Activated CD4-positive, alpha-beta T cell treated with anti-CD3 and anti-CD28 coated beads for 48 hours (primary cell): Measurements from ENCODE around the gene HCFC1R1.
A peak's percentile ranks its signal among the peaks of the same experiment; 100 is the strongest.

Source experiments
- DNase-seq: peaks from one replicate; pipeline ENCODE4 v3.0.0-alpha.2; 2020

The HCFC1R1 gene

GRCh38 chr16:2991566-2992261 is 32.0 kb downstream of the HCFC1R1 start:
- DNase-seq, result no peak

GRCh38 chr16:2990891-2991290 is 32.9 kb downstream of the HCFC1R1 start:
- DNase-seq, result no peak

DNA sequence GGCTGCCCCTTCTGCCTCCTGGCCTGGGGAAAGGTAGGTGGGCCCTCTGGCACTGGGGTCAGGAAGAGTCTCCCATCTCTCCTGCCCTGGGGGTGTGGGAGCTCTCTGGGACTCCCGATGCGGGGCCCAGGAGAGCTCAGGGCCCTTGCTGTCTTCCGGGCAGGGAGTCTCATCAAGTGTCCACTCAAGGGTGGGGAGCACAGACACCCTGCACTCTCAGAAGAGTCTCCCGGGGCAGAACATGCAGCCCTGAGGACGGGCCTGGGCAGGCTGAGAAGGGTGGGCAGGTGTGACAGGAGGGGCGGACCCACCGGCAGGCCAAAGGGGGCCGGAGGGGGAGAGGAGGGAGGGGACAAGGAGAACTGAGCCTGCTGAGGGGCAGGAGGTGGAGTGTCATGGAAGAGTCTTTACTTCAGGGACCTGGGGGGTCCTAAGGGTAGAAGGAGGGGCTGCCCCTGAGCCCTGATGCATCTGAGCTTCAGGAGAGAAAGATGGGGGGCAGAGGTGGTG is 35.1 kb downstream of the HCFC1R1 start:
- DNase-seq, result no peak

DNA sequence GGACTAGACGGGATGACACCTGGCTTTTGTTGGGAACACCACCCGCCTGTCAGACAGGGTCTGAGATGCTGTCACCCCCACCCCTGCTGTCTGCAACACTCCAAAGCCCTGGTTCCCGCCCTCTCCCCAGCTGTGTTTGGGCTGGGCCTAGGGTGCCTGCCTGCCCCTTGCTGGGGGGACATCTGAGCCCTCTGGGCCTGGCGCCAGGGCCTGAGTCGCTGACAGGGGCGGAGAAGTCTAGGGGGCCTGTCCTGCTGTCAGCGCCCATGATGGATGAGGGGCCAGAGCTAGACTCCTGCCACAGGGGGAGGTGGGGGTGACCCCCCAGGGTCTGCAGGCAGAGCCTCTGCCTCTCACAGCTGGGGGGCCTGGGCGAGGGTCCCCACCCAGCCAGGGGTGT is 35.9 kb downstream of the HCFC1R1 start:
- no peak for DNase-seq

DNA sequence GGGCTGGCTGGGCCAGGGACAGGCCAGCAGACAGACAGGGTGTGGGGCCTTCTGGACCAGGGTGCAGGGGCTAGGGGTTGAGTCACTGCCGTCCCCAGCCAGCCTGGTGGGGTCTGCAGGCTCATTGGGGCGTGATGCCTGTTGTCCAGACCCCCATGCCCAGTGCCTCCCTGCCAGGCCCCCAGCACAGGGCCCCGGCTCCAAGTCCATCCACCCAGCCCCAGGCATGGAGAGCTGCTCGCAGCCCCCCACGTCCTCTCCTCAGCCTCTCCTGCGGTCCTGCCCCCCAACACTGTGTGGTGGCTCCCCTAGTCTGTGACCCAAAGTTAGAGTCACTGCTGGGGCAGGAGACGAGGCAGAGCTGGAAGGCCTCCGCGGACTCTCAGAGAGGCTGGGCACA is 36.5 kb downstream of the HCFC1R1 start:
- no peak for DNase-seq

DNA sequence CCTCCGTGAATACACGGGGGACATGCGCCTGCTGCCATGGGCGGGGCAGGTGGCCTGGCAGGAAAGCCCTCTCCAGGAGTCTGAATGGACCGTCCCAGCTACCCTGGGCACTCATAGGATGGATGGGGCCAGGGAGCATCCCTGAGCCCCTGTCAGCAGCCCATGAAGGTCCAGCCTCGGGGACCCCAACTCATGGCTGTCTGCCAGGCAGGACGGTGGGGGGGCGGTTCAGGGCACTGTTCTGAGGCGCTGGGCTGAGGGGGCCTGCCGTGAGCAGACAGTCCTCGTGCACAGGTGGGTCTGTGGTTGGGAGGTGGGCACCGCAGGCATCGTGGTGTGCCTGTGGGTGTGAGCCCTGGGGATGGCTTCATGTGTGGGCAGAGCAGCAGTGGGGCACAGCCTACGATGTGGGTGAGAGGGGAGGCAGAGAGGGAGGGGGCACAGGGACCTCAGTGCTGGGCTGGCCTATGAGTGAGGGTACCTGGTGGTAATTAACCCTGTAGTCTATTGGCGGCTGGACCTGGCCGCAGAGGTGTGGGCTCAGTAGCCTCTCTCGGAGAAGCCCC is 37.0 kb downstream of the HCFC1R1 start:
- DNase-seq, result no peak

DNA sequence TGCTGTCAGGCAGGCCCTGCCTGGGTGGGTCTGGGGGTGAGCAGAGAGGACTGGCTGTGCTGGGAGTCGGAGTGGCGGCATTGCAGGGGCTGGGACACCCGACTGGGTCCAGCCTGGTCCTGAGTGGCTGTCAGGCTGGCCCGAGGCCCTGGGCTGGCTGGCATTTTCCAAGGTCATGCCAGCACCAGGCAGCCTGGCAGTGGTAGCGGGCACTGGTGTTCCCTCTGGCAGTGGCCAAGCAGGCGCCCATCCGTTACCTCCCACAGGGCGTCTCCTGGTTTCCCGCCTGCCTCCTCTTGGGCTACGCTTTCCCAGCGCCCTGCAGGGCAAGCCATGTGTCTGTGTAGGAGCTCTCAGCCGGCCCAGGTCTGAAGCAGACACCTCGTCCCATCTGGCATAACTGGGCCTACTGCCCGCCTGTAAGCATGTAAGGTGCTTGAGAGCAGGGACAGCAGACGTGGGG is 37.8 kb downstream of the HCFC1R1 start:
- no peak for DNase-seq

DNA sequence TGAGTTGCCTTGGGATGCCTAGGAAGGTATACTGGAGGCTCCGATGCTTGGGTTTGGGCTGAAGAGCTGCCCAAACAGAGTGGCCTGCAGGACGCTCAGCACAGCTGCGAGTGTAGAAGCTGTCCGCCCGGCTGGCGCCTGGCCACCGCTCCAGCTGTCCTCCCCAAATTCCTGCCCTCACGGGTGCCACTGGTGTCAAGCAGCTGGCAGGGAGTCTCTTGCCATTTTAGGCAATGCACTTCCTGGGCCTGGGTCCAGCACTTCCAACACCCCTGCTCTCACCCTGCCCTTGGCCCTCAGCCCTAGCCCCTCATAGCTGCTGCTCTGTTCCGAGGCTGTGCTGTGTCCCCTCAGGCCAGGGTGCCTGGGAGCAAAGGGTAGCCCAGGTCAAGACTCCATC is 38.3 kb downstream of the HCFC1R1 start:
- DNase-seq, result no peak

GRCh38 chr16:2983706-2984136 is 40.0 kb downstream of the HCFC1R1 start:
- peak; percentile 88 for DNase-seq

DNA sequence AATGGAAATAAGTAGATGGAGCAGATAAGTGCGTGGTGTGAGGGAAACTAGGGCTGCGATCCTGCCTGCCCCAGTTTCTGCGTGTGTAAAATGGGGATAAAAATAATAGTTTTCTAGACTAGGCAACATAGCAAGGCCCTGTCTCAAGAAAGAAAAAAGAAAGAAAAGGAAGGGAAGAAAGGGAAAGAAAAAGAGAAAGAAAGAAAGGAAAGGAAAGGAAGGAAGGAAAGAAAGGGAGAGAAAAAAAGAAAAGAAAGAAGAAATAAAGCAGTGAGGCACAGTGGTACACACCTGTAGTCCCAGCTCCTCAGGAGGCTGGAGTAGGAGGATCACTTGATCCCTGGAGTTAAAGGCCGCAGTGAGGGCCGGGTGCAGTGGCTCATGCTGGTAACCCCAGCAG is 41.3 kb downstream of the HCFC1R1 start:
- no peak for DNase-seq

GRCh38 chr16:2981899-2982250 is 41.9 kb downstream of the HCFC1R1 start:
- DNase-seq, result no peak

DNA sequence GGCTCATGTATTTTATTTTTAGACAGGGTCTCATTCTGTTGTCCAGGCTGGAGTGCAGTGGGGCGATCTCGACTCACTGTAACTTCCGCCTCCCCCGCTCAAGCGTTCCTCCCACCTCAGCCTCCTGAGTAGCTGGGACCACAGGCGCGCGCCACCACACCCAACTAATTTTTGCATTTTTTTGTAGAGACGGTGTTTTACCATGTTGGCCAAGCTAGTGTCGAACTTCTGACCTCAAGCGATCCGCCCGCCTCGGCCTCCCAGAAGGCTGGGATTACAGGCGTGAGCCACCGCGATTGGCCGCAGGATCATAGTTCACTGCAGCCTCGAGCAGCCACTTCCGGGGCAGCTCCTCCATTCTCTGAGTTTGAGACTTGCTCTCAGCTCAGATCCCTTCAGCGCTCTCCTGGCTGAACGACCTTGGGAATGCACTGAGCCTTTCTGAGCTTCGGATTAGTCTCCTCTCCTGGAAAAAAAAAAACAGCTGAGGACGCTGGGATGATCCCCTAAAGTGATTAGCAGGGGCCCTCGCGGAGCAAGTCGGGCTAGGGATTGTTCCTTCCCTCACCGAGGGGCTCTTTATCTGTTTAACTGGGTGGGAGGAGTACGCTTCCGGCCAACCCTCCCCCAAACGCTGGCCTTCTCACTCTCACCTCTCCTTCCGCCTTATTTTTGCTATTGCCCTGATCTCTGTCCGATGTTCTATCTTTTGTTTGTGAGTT is 42.4 kb downstream of the HCFC1R1 start:
- DNase-seq, result no peak

GRCh38 chr16:2980227-2981176 is 43.2 kb downstream of the HCFC1R1 start, which contains the start of gene PKMYT1:
TSS of gene PKMYT1 (minus strand) at chr16:2980446. CDS start at chr16:2979657, 789 bp downstream.
- DNase-seq, result peak; percentile 96

GRCh38 chr16:2979669-2980226 is 44.0 kb downstream of the HCFC1R1 start:
- DNase-seq, result peak; percentile 47

GRCh38 chr16:2977440-2977839 is 46.3 kb downstream of the HCFC1R1 start:
- no peak for DNase-seq

DNA sequence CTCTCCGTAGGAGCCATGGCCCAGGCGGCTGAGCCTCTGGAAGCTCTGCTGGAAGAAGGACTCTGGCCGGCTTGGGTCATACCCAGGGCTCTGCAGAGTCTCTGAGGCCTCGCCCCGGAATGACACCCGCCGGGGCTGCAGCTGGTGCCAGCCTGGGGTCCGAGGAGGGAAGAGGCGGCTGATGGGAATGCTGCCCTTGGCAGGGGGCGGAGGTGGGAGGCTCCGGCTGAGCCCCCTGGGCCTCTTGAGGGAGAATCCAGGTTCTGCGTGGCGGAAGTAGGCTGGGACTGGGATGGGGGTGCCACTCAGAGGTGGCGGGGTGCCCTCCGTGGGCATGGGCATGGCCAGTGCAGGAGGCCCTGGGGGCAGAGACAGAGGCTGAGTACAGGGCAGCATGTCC is 47.1 kb downstream of the HCFC1R1 start:
- no peak for DNase-seq

DNA sequence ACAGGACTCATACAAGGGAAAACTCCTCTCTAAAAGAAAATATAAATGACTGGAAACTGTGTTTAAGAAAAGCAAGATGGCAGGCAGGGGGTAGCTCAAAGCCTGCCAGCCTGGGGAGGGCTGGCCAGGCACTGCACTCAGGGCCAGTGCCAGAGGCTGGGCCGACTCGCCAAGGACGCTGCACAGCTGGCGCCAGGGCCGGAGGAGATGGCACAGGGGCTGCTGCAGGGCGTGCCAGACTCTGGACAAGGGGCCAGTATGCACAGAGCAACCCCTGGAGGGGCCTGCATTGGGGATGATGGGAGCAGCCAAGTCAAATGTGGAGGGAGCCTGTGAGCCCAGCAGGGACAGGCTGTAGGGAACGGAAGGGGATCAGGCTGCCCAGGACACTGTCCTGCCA is 47.5 kb downstream of the HCFC1R1 start:
- no peak for DNase-seq

DNA sequence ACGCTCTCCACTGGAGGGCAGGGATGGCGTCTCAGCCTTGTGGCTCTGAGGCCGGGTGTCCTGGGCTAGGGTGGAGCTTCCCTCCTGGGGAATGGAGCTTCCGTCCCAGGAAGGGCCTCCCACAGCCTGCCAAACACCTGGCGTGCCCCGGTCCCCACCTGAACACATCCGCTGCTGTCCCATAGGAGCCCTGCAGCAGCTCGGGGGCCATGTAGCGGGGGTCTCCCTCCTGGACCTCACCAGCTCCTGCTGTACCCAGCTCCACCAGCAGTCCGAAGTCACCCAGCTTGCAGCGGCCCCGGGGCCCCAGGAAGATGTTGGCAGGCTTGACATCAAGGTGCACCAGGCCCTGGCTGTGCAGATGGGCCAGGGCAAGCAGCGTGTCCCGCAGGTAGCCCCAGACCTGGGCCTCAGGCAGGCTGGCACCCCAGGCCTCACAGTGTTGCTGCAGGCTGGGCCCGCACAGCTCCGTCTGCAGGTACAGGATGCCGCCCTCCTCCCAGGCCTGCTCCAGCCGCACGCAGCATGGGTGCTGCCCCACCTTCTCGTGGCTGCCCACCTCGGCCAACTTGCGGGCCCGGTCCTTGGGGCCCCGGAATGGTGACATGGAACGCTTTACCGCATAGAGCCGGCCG is 48.5 kb downstream of the HCFC1R1 start:
- DNase-seq, result no peak

GRCh38 chr16:2974319-2975056 is 49.3 kb downstream of the HCFC1R1 start:
- DNase-seq, result no peak

- DNase-seq, result no peak
Measured at GRCh38 chr16:2973605-2974318, 50.0 kb downstream of the HCFC1R1 start.
